GM21737 (cell line): ENCODE data around the gene MAPRE2.

ENCODE experiments used
- ATAC-seq: cut with Tn5 transposase; IDR thresholded peaks from one replicate; pipeline ENCODE4 v1.9.1; 2021; ENCODE audit warnings: mild to moderate bottlenecking, moderate library complexity; ENCODE audit not compliant: unreplicated experiment

The MAPRE2 gene

GRCh38 chr18:35032113-35032512 lies 9.1 kb upstream of the MAPRE2 start:
- ATAC-seq = no peak

GRCh38 chr18:35038029-35038428 lies 3.2 kb upstream of the MAPRE2 start:
- no peak for ATAC-seq

- no peak for ATAC-seq
Observed at GRCh38 chr18:35038881-35039491, 2.2 kb upstream of the MAPRE2 start.

- ATAC-seq = no peak
Observed at GRCh38 chr18:35040638-35040987, 600 bp upstream of the MAPRE2 start.

- no peak for ATAC-seq
Observed at GRCh38 chr18:35041815-35042387, 688 bp downstream of the MAPRE2 start.

- no peak for ATAC-seq
Observed at GRCh38 chr18:35042389-35043071, 1.3 kb downstream of the MAPRE2 start.

GRCh38 chr18:35043207-35043606 lies 2.0 kb downstream of the MAPRE2 start:
- no peak for ATAC-seq

- no peak for ATAC-seq
Observed at GRCh38 chr18:35045121-35045520, 3.9 kb downstream of the MAPRE2 start.

- ATAC-seq = no peak
Observed at GRCh38 chr18:35045806-35046205, 4.6 kb downstream of the MAPRE2 start.

GRCh38 chr18:35047697-35048292 lies 6.6 kb downstream of the MAPRE2 start:
- no peak for ATAC-seq

GRCh38 chr18:35049111-35050027 lies 8.2 kb downstream of the MAPRE2 start:
- ATAC-seq = peak; percentile 19

- peak; percentile 23 for ATAC-seq
Observed at GRCh38 chr18:35050028-35050546, 8.9 kb downstream of the MAPRE2 start.

GRCh38 chr18:35050705-35051195 lies 9.5 kb downstream of the MAPRE2 start:
- peak; percentile 36 for ATAC-seq

- ATAC-seq = no peak
Observed at GRCh38 chr18:35051641-35052377, 10.6 kb downstream of the MAPRE2 start.

- ATAC-seq = no peak
Observed at GRCh38 chr18:35054401-35054800, 13.2 kb downstream of the MAPRE2 start.

- no peak for ATAC-seq
Observed at GRCh38 chr18:35055105-35055504, 13.9 kb downstream of the MAPRE2 start.

- no peak for ATAC-seq
Observed at GRCh38 chr18:35055726-35056125, 14.5 kb downstream of the MAPRE2 start.

GRCh38 chr18:35059280-35059927 lies 18.2 kb downstream of the MAPRE2 start:
- ATAC-seq = no peak

- ATAC-seq = no peak
Observed at GRCh38 chr18:35060122-35060815, 19.1 kb downstream of the MAPRE2 start.
